HUES64 (cell line): ENCODE measurements around the gene INO80D.

Source experiments
- H3K27ac ChIP-seq: 2 replicates; pipeline ENCODE4 v1.7.0; 2013; ENCODE audit warnings: low read depth, low read length, inconsistent platforms
- H3K27me3 ChIP-seq: 2 replicates; pipeline ENCODE4 v1.6.1; 2013; ENCODE audit warnings: mild to moderate bottlenecking, low read length; ENCODE audit not compliant: insufficient read depth
- H3K36me3 ChIP-seq: 2 replicates; pipeline ENCODE4 v1.6.1; 2013; ENCODE audit warnings: mild to moderate bottlenecking, low read length; ENCODE audit not compliant: insufficient read depth
- H3K4me1 ChIP-seq: 2 replicates; pipeline ENCODE4 v1.6.1; 2013; ENCODE audit warnings: mild to moderate bottlenecking, low read length, moderate library complexity; ENCODE audit not compliant: insufficient read depth
- H3K4me3 ChIP-seq: 2 replicates; pipeline ENCODE4 v1.5.1; 2013; ENCODE audit warnings: mild to moderate bottlenecking, low read length, moderate library complexity
- H3K9ac ChIP-seq: 2 replicates; pipeline ENCODE4 v1.6.1; 2013; ENCODE audit warnings: mild to moderate bottlenecking, low read depth, low read length
- H3K9me3 ChIP-seq: 2 replicates; pipeline ENCODE4 v1.6.1; 2013; ENCODE audit warnings: low read depth, low read length; ENCODE audit not compliant: insufficient read depth
- WGBS: fragments of 150-250, 120-280 bp; methylation state at CpG from one replicate; pipeline ENCODE4 v1.1.7; 2013; ENCODE audit warnings: missing lambda C conversion rate; 5-methylcytosine and 5-hydroxymethylcytosine counted together

INO80D gene

GRCh38 chr2:205954707-205955106 lies 131.3 kb downstream of the INO80D start:
- Histone ChIP-seq H3K27me3 (no peaks in the 10 kb centered on the region), H3K4me1 (peaks cover 6% of the 10 kb centered on the region; the same call in 1 of the 2 replicates), H3K9ac (no peak overlapping the region), H3K36me3 (no peaks in the 10 kb centered on the region), H3K27ac (no peak overlapping the region), H3K4me3 (no peak overlapping the region), H3K9me3 (peaks cover 11% of the 10 kb centered on the region; the same call in 1 of the 2 replicates)
- WGBS, result 49% methylated on average over 5 of the region's 5 CpGs

GRCh38 chr2:205952282-205952681 lies 133.7 kb downstream of the INO80D start:
- Histone ChIP-seq H3K4me1 (peaks cover 4% of the 10 kb centered on the region; the same call in 1 of the 2 replicates), H3K27me3 (no peaks in the 10 kb centered on the region), H3K36me3 (no peaks in the 10 kb centered on the region), H3K27ac (no peak overlapping the region), H3K9ac (no peak overlapping the region), H3K9me3 (peaks cover 11% of the 10 kb centered on the region; the same call in 1 of the 2 replicates), H3K4me3 (no peak overlapping the region)
- 95% methylated on average over 2 of the region's 2 CpGs for WGBS

GRCh38 chr2:205948883-205949282 lies 137.1 kb downstream of the INO80D start:
- Histone ChIP-seq H3K9me3 (peaks cover 11% of the 10 kb centered on the region; the same call in 1 of the 2 replicates), H3K27ac (no peak overlapping the region), H3K36me3 (no peaks in the 10 kb centered on the region), H3K27me3 (no peaks in the 10 kb centered on the region), H3K9ac (no peak overlapping the region), H3K4me3 (no peak overlapping the region), H3K4me1 (0 out of 2 replicates have a peak, but pooled peaks cover 3% of the 10 kb centered on the region)
- 90% methylated on average over 7 of the region's 7 CpGs for WGBS

- Histone ChIP-seq H3K4me1 (0 out of 2 replicates have a peak, but pooled peaks cover 3% of the 10 kb centered on the region), H3K9me3 (peaks cover 11% of the 10 kb centered on the region; the same call in 1 of the 2 replicates), H3K27me3 (no peaks in the 10 kb centered on the region), H3K9ac (no peak overlapping the region), H3K36me3 (no peaks in the 10 kb centered on the region), H3K27ac (no peak overlapping the region), H3K4me3 (no peak overlapping the region)
- 87% methylated on average over 5 of the region's 5 CpGs for WGBS
Measured at GRCh38 chr2:205948496-205948837, 137.5 kb downstream of the INO80D start.

- H3K9ac ChIP-seq, result no peak overlapping the region
- 39% methylated on average over 15 of the region's 15 CpGs for WGBS
Measured at GRCh38 chr2:205947621-205948495, 138.1 kb downstream of the INO80D start.

GRCh38 chr2:205946226-205946625 lies 139.7 kb downstream of the INO80D start:
- Histone ChIP-seq H3K36me3 (no peaks in the 10 kb centered on the region), H3K4me3 (no peak overlapping the region), H3K27ac (no peak overlapping the region), H3K27me3 (no peaks in the 10 kb centered on the region), H3K9me3 (no peaks in the 10 kb centered on the region), H3K4me1 (0 out of 2 replicates have a peak, but pooled peaks cover 3% of the 10 kb centered on the region), H3K9ac (no peak overlapping the region)
- 81% methylated on average over 7 of the region's 7 CpGs for WGBS

More at GRCh38 chr2:205947621-205948495, 138.1 kb downstream of the INO80D start:
- Histone ChIP-seq H3K36me3 (no peaks in the 10 kb centered on the region), H3K27ac (no peak overlapping the region), H3K27me3 (no peaks in the 10 kb centered on the region), H3K4me3 (no peak overlapping the region), H3K4me1 (0 out of 2 replicates have a peak, but pooled peaks cover 3% of the 10 kb centered on the region), H3K9me3 (peaks cover 11% of the 10 kb centered on the region; the same call in 1 of the 2 replicates)
